ENCODE results near the gene EEF1G.

Gene EEF1G

GRCh38 chr11:62540804-62541701, 32.6 kb downstream of the EEF1G start:
- no peak for DNase-seq (ENCODE audit: low read depth, low spot score)

- no peak for DNase-seq (ENCODE audit: low read depth, low spot score)
Observed at GRCh38 chr11:62539238-62539925, 34.3 kb downstream of the EEF1G start.

- no peak for DNase-seq (ENCODE audit: low read depth, low spot score)
Observed at GRCh38 chr11:62538470-62539237, 35.0 kb downstream of the EEF1G start.

- no peak for DNase-seq (ENCODE audit: low read depth, low spot score)
Observed at GRCh38 chr11:62536301-62536957, 37.3 kb downstream of the EEF1G start.

GRCh38 chr11:62535802-62536201, 37.9 kb downstream of the EEF1G start:
- no peak for DNase-seq (ENCODE audit: low read depth, low spot score)

GRCh38 chr11:62534779-62535545, 38.7 kb downstream of the EEF1G start:
- no peak for DNase-seq (ENCODE audit: low read depth, low spot score)

GRCh38 chr11:62532096-62532495, 41.6 kb downstream of the EEF1G start:
- no peak for DNase-seq (ENCODE audit: low read depth, low spot score)

GRCh38 chr11:62516736-62517371, 56.8 kb downstream of the EEF1G start:
- DNase-seq (ENCODE audit: low read depth, low spot score), result no peak

GRCh38 chr11:62514151-62514550, 59.5 kb downstream of the EEF1G start:
- DNase-seq (ENCODE audit: low read depth, low spot score), result no peak

GRCh38 chr11:62513626-62514025, 60.1 kb downstream of the EEF1G start:
- DNase-seq (ENCODE audit: low read depth, low spot score), result no peak

GRCh38 chr11:62512961-62513360, 60.7 kb downstream of the EEF1G start:
- no peak for DNase-seq (ENCODE audit: low read depth, low spot score)

Data from activated CD4-positive, CD25-positive, alpha-beta regulatory T cell treated with anti-CD3 and anti-CD28 coated beads, Interleukin-2, amount 50 U/mL, for 16 hours (primary cell).